RKO (cell line): ENCODE data around the gene TGFBR1.
"Not testable (repeated sequence)": the region's sequence is repeated elsewhere in the genome, so short reads cannot be mapped to it uniquely, and the experiment has no call there.

Experiments used
- DNase-seq: peaks from one replicate; pipeline ENCODE4 v3.0.0-alpha.2; 2016; ENCODE audit warnings: low spot score

Gene TGFBR1

DNA sequence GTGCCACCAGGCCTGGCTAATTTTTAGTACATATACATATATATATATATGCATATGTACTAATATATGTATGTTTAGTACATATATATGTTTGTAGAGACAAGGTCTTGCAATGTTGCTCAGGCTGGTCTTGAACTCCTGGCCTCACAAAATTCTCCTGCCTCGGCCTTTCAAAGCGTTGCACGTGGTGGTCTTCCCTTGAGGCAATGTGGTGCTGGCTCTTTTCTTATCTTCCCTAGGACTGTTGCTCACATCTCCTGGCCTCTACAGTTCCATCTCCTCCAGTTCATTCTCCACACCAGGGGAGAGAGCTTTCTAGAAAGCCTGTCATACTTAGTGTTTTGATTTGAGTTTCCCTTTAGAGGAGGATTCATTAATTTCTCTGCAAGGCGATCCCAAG, 28.9 kb upstream of the TGFBR1 start:
- DNase-seq: no peak

- DNase-seq: no peak
Measured at GRCh38 chr9:99076483-99077171, 28.3 kb upstream of the TGFBR1 start.

- DNase-seq: no peak
Measured at GRCh38 chr9:99078717-99079116, 26.2 kb upstream of the TGFBR1 start.

GRCh38 chr9:99079542-99079941, 25.4 kb upstream of the TGFBR1 start:
- no peak for DNase-seq

- no peak for DNase-seq
Measured at GRCh38 chr9:99083051-99083450, 21.9 kb upstream of the TGFBR1 start.

GRCh38 chr9:99085949-99086948, 18.7 kb upstream of the TGFBR1 start:
- no peak for DNase-seq

DNA sequence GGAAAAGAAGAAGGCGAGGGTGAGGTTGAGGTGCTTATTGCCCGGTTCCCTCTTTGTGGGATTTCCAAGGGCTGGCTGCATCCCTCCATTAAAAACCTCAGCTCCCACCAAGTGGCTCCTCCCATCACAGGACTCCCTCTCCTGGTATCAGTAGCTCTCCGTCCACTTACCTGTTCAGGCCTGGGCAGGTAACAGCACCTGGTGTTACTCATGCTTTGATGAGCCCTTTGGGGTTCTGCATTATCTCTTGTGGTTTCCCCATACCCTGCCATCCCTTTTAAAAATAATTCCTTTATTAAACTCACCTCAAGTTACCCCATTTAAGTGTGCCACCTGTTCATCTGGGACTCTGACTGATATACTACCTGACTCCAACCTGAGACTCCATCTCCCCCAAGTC, 17.5 kb upstream of the TGFBR1 start:
- DNase-seq: no peak

DNA sequence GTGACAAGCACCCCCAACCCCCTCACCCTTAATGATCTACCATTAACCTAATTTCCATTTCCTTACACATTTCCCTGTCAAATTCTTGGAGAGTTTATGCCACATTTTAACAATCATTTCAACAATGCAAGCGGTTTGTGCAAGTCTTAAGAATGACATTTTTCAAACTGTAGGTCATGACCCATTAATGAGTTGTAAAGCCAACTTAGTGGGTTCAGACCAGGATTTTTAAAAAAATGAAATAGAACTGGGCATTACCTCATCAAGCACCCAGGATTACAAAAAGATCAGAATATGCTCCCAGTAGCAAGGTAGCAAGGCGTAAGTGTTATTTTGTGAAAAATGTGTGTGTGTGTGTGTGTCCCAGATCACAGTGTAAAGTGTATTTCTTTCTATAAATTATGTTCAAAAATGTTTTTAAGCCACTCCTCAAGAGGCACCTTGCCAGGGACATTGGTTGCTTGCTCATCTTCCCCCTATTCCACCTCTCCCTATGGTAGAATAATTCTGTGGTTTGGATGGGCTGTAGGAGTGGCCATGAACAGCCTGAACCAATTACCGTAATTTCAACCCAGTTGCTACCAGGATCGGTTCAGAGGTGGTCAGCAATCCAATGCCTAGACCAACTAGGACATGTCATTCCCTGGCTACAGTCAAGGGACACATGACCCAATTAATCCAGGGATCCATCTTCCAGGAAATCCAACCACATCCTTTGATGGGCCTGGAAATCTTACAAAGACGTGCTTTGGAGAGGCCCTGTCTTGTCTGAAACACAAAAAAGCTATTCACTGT, 14.4 kb upstream of the TGFBR1 start:
- DNase-seq: no peak

DNA sequence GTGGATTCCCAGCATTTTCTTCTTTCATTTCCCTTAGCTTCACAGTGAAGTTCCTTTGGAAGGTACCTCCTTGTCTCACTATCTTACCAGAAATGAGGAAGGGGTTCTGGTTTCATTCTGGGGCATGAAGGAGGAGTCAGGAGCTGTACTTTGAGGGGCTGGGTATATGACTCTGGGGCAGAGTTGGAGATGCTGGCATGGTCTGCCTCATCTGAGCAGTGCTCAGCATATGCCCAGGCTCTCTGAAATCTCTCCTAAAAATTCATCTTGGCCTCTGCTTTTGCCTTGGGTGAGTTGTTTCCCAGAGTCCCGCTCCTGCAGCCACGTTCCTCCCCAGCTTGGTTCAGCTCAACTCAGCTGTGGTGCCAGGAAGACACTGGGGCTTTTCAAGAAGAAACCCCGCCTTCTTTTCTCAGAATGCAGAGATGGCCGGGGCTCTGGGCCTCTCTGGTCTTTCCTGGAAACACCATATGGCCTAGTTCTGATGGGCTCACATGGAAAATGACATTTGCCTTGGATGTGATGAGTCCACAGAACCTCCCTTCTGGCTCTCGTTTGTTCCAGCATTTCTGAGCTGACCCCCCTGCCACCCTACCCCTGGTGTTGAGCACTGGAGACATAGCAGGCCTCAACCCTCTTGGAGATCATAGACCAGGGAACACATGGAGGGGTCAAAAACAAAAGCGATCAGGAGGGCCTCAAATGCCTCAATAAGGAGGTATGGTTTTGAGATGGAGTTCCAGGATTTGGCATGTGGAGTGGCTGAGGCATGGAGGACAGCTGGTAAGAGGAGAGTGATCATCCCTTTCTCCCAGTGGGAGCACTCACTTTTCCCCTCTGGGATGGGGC, 12.0 kb upstream of the TGFBR1 start:
- no peak for DNase-seq

DNA sequence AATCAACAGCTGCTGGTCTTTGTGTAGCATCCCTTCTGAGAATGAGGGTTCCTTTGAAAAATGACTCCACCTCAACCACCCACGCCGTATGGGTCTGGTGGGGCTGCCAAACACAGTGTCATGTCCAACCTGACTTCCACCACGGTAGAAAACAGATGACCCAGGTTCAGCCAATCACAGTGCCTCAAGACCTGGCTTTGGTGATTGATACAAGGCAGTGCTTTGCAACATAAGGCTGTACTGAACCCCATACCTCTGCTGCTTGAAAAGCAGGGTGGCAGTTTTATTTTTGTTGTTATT, 11.5 kb upstream of the TGFBR1 start:
- DNase-seq: no peak

DNA sequence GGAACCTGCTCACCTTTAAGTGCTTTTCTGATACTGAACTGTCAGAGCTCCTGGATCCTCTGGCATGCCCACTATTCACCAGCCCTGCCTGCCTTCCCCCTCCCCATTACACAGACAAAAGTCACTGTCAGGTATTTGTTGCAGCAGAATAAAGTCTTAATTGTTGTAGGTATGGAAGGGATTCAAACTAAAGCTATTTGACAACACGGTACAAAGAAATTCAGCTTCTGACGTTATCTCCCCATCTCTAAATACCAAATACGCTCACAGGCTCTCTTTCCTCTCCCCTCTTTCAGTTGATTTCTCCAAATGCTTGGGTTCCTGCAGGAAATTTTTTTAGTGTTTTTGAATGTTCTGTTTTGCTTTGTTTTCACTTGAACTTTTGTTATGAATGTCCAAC, 9.3 kb upstream of the TGFBR1 start:
- no peak for DNase-seq

GRCh38 chr9:99096409-99096808, 8.5 kb upstream of the TGFBR1 start:
- no peak for DNase-seq

GRCh38 chr9:99099806-99100585, 4.9 kb upstream of the TGFBR1 start:
- DNase-seq: not testable (repeated sequence)

GRCh38 chr9:99101271-99101670, 3.6 kb upstream of the TGFBR1 start:
- DNase-seq: no peak

DNA sequence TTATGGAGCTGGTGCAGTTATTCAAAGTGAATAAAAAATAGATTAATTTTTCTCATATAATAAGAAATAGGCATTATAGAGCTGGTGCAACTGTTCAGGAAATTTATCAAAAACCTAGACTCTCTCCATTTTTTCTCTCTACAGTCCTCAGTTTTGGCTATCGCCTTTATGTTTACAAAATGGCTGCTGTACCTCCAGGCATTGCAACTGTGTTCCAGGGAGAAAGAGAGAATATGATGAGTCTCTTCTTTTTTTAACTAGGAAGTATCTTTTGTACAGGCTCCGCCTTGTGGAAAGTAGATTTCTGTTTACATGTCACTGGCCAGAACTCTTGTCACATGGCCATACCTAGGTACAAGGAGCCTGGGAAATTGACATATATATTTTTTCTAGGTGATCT, 3.1 kb upstream of the TGFBR1 start:
- DNase-seq: no peak

DNA sequence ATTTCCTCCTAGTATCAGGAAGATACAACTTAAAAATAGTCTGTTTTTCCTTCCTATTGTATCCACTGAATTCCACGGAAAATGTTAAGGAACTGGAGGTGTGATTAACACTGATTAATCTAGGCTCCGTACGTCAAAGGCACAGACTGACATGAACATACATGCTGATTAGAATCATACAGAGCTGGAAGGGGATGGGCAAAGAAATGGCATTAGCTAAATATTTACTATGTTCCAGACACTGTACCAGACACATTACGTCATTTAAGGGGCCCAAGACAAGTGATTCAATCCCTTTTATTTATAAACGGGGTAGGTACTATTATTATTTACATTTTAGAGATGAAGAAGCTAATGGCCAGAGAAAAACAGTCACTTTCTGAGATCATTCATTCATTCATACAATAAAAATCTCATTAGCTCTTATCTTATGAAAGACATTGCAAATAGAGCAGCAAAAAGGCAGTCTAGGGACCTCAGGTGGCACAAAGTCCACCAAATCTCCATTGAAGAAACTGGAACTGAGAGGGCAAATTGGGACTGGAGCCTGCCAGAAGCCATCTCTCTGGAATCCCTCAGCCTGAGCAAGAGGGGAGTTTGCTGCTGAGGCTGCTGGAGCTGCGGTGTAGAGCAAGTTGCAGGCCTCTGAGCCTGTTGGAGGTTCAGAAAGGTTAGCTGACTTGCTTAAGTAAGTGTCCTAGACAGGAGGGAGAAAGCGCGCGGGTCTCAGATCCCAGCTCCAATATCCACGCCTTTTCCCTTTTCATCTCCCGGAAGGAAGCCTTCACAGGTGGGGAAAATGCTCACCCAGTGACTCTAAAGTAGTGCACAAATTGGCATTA, 1.6 kb upstream of the TGFBR1 start:
- DNase-seq: no peak

- DNase-seq: peak; percentile 32
Measured at GRCh38 chr9:99103901-99104458, 933 bp upstream of the TGFBR1 start.

- DNase-seq: peak; percentile 81
Measured at GRCh38 chr9:99105152-99106043, 485 bp downstream of the TGFBR1 start.

- no peak for DNase-seq
Measured at GRCh38 chr9:99106044-99106375, 1.1 kb downstream of the TGFBR1 start.
